Measurements from ENCODE around the gene RAB43. TPM values are rescaled to one million over a fixed set of nuclear protein-coding genes. Genes with fewer than 3 reads are reported as not detected.

RAB43 gene
- total RNA-seq, 1 experiment from 2014 or later: 13.5 TPM

- RAD21 ChIA-PET (ENCODE audit: low non-redundant PET in 1 of 2, low total read pairs in 2 of 2, uncharacterized antibody in 2 of 2, unreplicated experiment in 2 of 2): no interaction called here
Observed at GRCh38 chr3:129039271-129040038, 82.1 kb downstream of the RAB43 start.

More at GRCh38 chr3:129039271-129040038, 82.1 kb downstream of the RAB43 start:
- intact Hi-C loops (cut with micrococcal nuclease): no loop called here
- no peak overlapping the region for H3K9ac ChIP-seq (ENCODE audit: low read length)
- no peak overlapping the region for H3K27ac ChIP-seq (ENCODE audit: low read depth, low read length)
- no peak overlapping the region for H3K4me3 ChIP-seq (replicated peaks in 1 of 2; ENCODE audit: low read depth in 1 of 2, low read length in 2 of 2)
- H2AFZ ChIP-seq (ENCODE audit: low read depth, low read length, poor library complexity, severe bottlenecking): no peak overlapping the region
- ChIA-PET CTCF (interaction anchor here (1.4 kb wide), 1 partner anchor 14 kb away, joined by 3 read pairs; no protein-coding TSS in a partner anchor), POLR2A (no interaction called here)
- H3K79me2 ChIP-seq (ENCODE audit: insufficient read depth, low read length): no peaks in the 10 kb centered on the region
- 0 out of 2 replicates have a peak, but pooled peaks cover 3% of the 10 kb centered on the region for H3K27me3 ChIP-seq (ENCODE audit: insufficient read depth, low read length)
- no peaks in the 10 kb centered on the region for H4K20me1 ChIP-seq (ENCODE audit: insufficient read depth)
- H3K9me2 ChIP-seq (ENCODE audit: insufficient read depth): no peaks in the 10 kb centered on the region
- H3K4me1 ChIP-seq (ENCODE audit: control insufficient read depth in 1 of 2, insufficient read depth in 2 of 2, low read length in 2 of 2): peaks cover 0 to 4% of the 10 kb centered on the region in 2 experiments; a peak in 1 of 4 replicates
- no TSS peak for BruUV-seq (replicated peaks)
- H3K9me3 ChIP-seq (ENCODE audit: control insufficient read depth in 1 of 2, insufficient read depth in 1 of 2, low read depth in 1 of 2, low read length in 2 of 2): no peaks in the 10 kb centered on the region
- ATAC-seq: no peak
- no peak for TF ChIP-seq ELF1 (IDR thresholded peaks at IDR 0.05; ENCODE audit: borderline replicate concordance, low read depth)
- TF ChIP-seq YY1 (IDR thresholded peaks at IDR 0.05; ENCODE audit: extremely low read depth, insufficient replicate concordance, low read depth, low read length): no peak
- no peak for TF ChIP-seq CBX3 (IDR thresholded peaks at IDR 0.05; ENCODE audit: low read depth)
- no peak for TF ChIP-seq POLR2A (IDR thresholded peaks at IDR 0.05; ENCODE audit: borderline replicate concordance, extremely low read depth, insufficient read depth, insufficient read length)
- no peak for TF ChIP-seq ZFX (IDR thresholded peaks at IDR 0.05)
- no peak for TF ChIP-seq RAD21 (IDR thresholded peaks at IDR 0.05; ENCODE audit: low read depth)
- TF ChIP-seq POLR2AphosphoS5 (IDR thresholded peaks at IDR 0.05; ENCODE audit: low read depth, low read length): no peak
- no peak for TF ChIP-seq EGR1 (IDR thresholded peaks at IDR 0.05; ENCODE audit: low read depth)
- TF ChIP-seq ZNF274 (IDR thresholded peaks at IDR 0.05; ENCODE audit: low read depth, low read length): no peak
- TF ChIP-seq, protein P1, sequence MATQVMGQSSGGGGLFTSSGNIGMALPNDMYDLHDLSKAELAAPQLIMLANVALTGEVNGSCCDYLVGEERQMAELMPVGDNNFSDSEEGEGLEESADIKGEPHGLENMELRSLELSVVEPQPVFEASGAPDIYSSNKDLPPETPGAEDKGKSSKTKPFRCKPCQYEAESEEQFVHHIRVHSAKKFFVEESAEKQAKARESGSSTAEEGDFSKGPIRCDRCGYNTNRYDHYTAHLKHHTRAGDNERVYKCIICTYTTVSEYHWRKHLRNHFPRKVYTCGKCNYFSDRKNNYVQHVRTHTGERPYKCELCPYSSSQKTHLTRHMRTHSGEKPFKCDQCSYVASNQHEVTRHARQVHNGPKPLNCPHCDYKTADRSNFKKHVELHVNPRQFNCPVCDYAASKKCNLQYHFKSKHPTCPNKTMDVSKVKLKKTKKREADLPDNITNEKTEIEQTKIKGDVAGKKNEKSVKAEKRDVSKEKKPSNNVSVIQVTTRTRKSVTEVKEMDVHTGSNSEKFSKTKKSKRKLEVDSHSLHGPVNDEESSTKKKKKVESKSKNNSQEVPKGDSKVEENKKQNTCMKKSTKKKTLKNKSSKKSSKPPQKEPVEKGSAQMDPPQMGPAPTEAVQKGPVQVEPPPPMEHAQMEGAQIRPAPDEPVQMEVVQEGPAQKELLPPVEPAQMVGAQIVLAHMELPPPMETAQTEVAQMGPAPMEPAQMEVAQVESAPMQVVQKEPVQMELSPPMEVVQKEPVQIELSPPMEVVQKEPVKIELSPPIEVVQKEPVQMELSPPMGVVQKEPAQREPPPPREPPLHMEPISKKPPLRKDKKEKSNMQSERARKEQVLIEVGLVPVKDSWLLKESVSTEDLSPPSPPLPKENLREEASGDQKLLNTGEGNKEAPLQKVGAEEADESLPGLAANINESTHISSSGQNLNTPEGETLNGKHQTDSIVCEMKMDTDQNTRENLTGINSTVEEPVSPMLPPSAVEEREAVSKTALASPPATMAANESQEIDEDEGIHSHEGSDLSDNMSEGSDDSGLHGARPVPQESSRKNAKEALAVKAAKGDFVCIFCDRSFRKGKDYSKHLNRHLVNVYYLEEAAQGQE (IDR thresholded peaks at IDR 0.05; ENCODE audit: low read depth): no peak
- TF ChIP-seq CEBPB (IDR thresholded peaks at IDR 0.05; ENCODE audit: low read depth): no peak
- no peak for TF ChIP-seq SRF (IDR thresholded peaks at IDR 0.05; ENCODE audit: low read depth)
- TF ChIP-seq ZBTB33 (IDR thresholded peaks at IDR 0.05; ENCODE audit: extremely low read depth, insufficient replicate concordance, low read length): no peak
- TF ChIP-seq SIN3A (IDR thresholded peaks at IDR 0.05; ENCODE audit: low read depth): no peak
- TF ChIP-seq MAX (IDR thresholded peaks at IDR 0.05): no peak
- no peak for TF ChIP-seq EZH2 (IDR thresholded peaks at IDR 0.05)
- no peak for TF ChIP-seq CTCF (IDR thresholded peaks at IDR 0.05 in 2 of 3, conservative IDR thresholded peaks at IDR 0.05 in 1 of 3; ENCODE audit: borderline replicate concordance in 1 of 3, insufficient read depth in 1 of 3, low read depth in 2 of 3, low read length in 2 of 3)
- DNase-seq (ENCODE audit: low read depth, low spot score): no peak
- H3K36me3 ChIP-seq (ENCODE audit: control insufficient read depth in 1 of 2, insufficient read depth in 2 of 2, low read length in 2 of 2): no peaks in the 10 kb centered on the region
- H3K4me2 ChIP-seq (ENCODE audit: low read length): no peak overlapping the region
